ENCODE results near the gene LOX.

DNA sequence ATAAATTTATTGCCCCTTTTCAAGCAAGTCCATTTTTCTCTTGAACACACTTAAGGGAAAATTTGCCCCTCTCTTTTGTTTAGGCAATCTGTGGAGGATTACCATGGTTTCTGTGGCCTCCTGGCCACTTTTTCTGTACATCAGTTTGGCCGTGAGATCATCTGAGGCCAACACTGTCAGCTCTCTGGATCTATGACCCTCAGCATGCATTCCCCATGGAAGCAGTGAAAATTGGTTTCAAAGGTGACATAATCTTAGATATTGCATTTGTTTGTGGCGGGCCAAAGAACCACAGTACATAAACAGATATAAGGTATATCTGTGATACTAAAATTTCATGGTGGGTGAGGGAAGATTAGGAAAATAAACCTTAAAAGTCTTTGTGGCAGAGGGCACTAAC lies 46.7 kb upstream of the LOX start:
- TF ChIP-seq, protein P1, sequence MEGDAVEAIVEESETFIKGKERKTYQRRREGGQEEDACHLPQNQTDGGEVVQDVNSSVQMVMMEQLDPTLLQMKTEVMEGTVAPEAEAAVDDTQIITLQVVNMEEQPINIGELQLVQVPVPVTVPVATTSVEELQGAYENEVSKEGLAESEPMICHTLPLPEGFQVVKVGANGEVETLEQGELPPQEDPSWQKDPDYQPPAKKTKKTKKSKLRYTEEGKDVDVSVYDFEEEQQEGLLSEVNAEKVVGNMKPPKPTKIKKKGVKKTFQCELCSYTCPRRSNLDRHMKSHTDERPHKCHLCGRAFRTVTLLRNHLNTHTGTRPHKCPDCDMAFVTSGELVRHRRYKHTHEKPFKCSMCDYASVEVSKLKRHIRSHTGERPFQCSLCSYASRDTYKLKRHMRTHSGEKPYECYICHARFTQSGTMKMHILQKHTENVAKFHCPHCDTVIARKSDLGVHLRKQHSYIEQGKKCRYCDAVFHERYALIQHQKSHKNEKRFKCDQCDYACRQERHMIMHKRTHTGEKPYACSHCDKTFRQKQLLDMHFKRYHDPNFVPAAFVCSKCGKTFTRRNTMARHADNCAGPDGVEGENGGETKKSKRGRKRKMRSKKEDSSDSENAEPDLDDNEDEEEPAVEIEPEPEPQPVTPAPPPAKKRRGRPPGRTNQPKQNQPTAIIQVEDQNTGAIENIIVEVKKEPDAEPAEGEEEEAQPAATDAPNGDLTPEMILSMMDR (IDR thresholded peaks at IDR 0.05): no peak
- no peak for TF ChIP-seq POLR2A (IDR thresholded peaks at IDR 0.05)
